Endodermal cell (in vitro differentiated cells): ENCODE data around the gene KDM2B. TPM values are rescaled to one million over a fixed set of nuclear protein-coding genes. Genes with fewer than 3 reads are reported as not detected.

ENCODE experiments used
- DNase-seq: peaks from one replicate; pipeline ENCODE4 v3.0.0-alpha.2; 2017
- H3K27ac ChIP-seq: 2 replicates; pipeline ENCODE4 v1.5.1; 2013; ENCODE audit warnings: mild to moderate bottlenecking, low read depth, low read length, moderate library complexity
- H3K27me3 ChIP-seq: 2 replicates; pipeline ENCODE4 v1.6.1; 2013; ENCODE audit warnings: mild to moderate bottlenecking, low read length, moderate library complexity; ENCODE audit not compliant: insufficient read depth, control insufficient read depth, poor library complexity, severe bottlenecking
- H3K36me3 ChIP-seq: 2 replicates; pipeline ENCODE4 v1.7.0; 2013; ENCODE audit warnings: mild to moderate bottlenecking, low read length, moderate library complexity; ENCODE audit not compliant: control insufficient read depth, insufficient read depth
- H3K4me1 ChIP-seq: one replicate; pipeline ENCODE4 v1.7.0; 2013; ENCODE audit warnings: low read length; ENCODE audit not compliant: control insufficient read depth, insufficient read depth
- H3K4me3 ChIP-seq: 2 replicates; pipeline ENCODE4 v1.5.1; 2013; ENCODE audit warnings: mild to moderate bottlenecking, low read length, moderate library complexity
- H3K9ac ChIP-seq: 2 replicates; pipeline ENCODE4 v1.6.1; 2013; ENCODE audit warnings: mild to moderate bottlenecking, low read length, moderate library complexity; ENCODE audit not compliant: poor library complexity, severe bottlenecking; ENCODE audit errors: extremely low read depth
- H3K9me3 ChIP-seq: 2 replicates; pipeline ENCODE4 v1.6.1; 2013; ENCODE audit warnings: mild to moderate bottlenecking, low read length, moderate library complexity; ENCODE audit not compliant: control insufficient read depth
- H3K27ac Mint-ChIP-seq: 2 replicates; pipeline ENCODE4 v1.8.0; 2020; ENCODE audit warnings: mixed read lengths
- H3K27me3 Mint-ChIP-seq: 2 replicates; pipeline ENCODE4 v1.8.0; 2021; ENCODE audit warnings: mild to moderate bottlenecking, mixed read lengths; ENCODE audit not compliant: insufficient read depth
- H3K36me3 Mint-ChIP-seq: 2 replicates; pipeline ENCODE4 v1.8.0; 2020; ENCODE audit warnings: low read depth, mixed read lengths
- H3K4me1 Mint-ChIP-seq: 2 replicates; pipeline ENCODE4 v1.8.0; 2020; ENCODE audit warnings: mixed read lengths
- H3K4me3 Mint-ChIP-seq: 2 replicates; pipeline ENCODE4 v1.8.0; 2020; ENCODE audit warnings: mild to moderate bottlenecking, moderate library complexity, mixed read lengths
- H3K9me3 Mint-ChIP-seq: 2 replicates; pipeline ENCODE4 v1.8.0; 2020; ENCODE audit warnings: mild to moderate bottlenecking, mixed read lengths
- WGBS, 2 experiments: methylation state at CpG; one replicate each; pipeline versions ENCODE4 v1.1.5 to v1.1.7; 2013; ENCODE audit warnings: missing lambda C conversion rate in 2 of 2, mixed read lengths in 1 of 2; ENCODE audit not compliant: insufficient coverage in 1 of 2, insufficient read length in 1 of 2; 5-methylcytosine and 5-hydroxymethylcytosine counted together
- total RNA-seq, 2 donors: library from RNA; stranded (reverse); fragmentation: NEBNext Ultra II Directional in 1 of 2; extraction: Animal tissue kit (Norgen Biotek cat#: 25700) in 1 of 2; gene quantifications; 2 replicates in 1 of 2; 3 replicates in 1 of 2; pipeline ENCODE4 v1.2.1, GENCODE V29; 2021
- TF ChIP-seq, protein P1 (sequence below): fragments of 200-600 bp; sonication (generic); conservative IDR thresholded peaks from 2 replicates; pipeline ENCODE4 v1.5.0; 2021; ENCODE audit warnings: antibody characterized with exemption, mild to moderate bottlenecking

Gene KDM2B
- total RNA-seq, 2 donors from 2014 or later, result 103 to 125 TPM

DNA sequence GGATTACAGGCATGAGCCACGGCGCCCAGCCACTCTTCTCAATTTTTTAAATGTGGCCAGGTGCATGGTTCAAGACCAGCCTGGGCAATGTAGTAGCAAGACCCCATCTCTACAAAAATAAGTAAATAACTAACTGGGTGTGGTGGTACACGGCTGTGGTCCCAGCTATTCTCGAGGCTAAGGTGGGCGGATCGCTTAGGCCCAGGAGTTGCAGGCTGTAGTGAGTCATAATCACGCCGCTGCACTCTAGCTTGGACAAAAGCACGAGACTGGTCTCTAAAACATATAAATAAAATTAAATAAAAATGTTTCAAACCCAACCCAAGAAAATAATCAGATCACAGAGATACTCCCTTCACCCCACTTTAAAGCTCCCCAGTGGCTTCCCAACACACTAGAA lies 8.9 kb downstream of the KDM2B start:
- peaks cover 74% of the 10 kb centered on the region for H3K36me3 Mint-ChIP-seq

DNA sequence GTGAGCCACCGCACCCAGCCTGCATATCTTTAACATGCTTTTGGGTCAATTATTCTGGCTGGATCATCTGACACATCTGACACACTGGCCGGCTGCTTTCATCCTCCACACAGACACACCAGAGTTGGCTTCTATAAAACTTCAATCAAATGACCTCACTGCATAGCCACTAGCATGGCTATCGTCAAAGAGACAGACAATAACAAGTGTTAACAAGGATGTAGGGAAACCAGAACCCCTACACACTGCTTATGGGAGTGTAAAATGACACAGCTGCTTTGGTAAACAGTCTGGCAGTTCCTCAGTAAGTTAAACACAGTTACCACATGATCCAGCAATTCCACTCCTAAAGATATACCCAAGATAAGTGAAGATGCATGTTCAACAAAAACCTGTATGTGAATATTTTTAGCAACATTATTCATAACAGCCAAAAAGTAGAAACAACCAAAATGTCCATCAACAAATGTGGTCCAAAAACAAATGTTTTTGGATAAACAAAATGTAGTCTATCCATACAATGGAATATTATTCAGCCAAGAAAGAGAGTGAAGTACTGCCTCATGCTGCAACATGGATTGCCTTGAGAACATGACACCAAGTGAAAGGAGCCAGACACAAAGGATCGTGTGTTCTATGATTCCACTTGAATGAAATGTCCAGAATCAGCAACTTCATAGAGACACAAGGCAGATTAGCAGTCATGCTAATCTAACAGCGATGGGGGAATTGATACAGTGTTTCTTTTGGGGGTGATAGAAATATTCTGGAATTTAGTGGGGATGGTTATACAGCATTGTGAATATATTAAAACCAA lies 10.1 kb downstream of the KDM2B start:
- Mint-ChIP-seq H3K36me3 (peaks cover 75% of the 10 kb centered on the region), H3K9me3 (no peaks in the 10 kb centered on the region), H3K4me3 (no peak overlapping the region), H3K27me3 (no peaks in the 10 kb centered on the region), H3K27ac (peak overlapping the region; percentile 4), H3K4me1 (peaks cover 11% of the 10 kb centered on the region)
- no peak overlapping the region for H3K27ac ChIP-seq
- no peak overlapping the region for H3K9ac ChIP-seq
- DNase-seq, result no peak
- 94 to 100% methylated on average over 4 to 5 of the region's 5 CpGs for WGBS, 2 experiments
- H3K4me1 ChIP-seq, result peaks cover 1% of the 10 kb centered on the region
- H3K4me3 ChIP-seq, result no peak overlapping the region
- no peaks in the 10 kb centered on the region for H3K9me3 ChIP-seq
- peaks cover 69% of the 10 kb centered on the region for H3K36me3 ChIP-seq
- TF ChIP-seq, protein P1, sequence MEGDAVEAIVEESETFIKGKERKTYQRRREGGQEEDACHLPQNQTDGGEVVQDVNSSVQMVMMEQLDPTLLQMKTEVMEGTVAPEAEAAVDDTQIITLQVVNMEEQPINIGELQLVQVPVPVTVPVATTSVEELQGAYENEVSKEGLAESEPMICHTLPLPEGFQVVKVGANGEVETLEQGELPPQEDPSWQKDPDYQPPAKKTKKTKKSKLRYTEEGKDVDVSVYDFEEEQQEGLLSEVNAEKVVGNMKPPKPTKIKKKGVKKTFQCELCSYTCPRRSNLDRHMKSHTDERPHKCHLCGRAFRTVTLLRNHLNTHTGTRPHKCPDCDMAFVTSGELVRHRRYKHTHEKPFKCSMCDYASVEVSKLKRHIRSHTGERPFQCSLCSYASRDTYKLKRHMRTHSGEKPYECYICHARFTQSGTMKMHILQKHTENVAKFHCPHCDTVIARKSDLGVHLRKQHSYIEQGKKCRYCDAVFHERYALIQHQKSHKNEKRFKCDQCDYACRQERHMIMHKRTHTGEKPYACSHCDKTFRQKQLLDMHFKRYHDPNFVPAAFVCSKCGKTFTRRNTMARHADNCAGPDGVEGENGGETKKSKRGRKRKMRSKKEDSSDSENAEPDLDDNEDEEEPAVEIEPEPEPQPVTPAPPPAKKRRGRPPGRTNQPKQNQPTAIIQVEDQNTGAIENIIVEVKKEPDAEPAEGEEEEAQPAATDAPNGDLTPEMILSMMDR, result no peak
- H3K27me3 ChIP-seq, result no peaks in the 10 kb centered on the region

More for the DNA sequence above, 8.9 kb downstream of the KDM2B start:
- H3K9ac ChIP-seq, result no peak overlapping the region
- TF ChIP-seq, protein P1, result no peak
- H3K4me3 Mint-ChIP-seq, result no peak overlapping the region
- peaks cover 72% of the 10 kb centered on the region for H3K36me3 ChIP-seq
- no peaks in the 10 kb centered on the region for H3K9me3 ChIP-seq
- no peak overlapping the region for H3K27ac Mint-ChIP-seq
- no peaks in the 10 kb centered on the region for H3K27me3 ChIP-seq
- H3K27ac ChIP-seq, result no peak overlapping the region
- no peak for DNase-seq
- no peak overlapping the region for H3K4me3 ChIP-seq
- peaks cover 9% of the 10 kb centered on the region for H3K4me1 ChIP-seq
- H3K9me3 Mint-ChIP-seq, result no peaks in the 10 kb centered on the region
- peaks cover 24% of the 10 kb centered on the region for H3K4me1 Mint-ChIP-seq
- no peaks in the 10 kb centered on the region for H3K27me3 Mint-ChIP-seq
- 91 to 97% methylated on average over 6 to 9 of the region's 9 CpGs for WGBS, 2 experiments

DNA sequence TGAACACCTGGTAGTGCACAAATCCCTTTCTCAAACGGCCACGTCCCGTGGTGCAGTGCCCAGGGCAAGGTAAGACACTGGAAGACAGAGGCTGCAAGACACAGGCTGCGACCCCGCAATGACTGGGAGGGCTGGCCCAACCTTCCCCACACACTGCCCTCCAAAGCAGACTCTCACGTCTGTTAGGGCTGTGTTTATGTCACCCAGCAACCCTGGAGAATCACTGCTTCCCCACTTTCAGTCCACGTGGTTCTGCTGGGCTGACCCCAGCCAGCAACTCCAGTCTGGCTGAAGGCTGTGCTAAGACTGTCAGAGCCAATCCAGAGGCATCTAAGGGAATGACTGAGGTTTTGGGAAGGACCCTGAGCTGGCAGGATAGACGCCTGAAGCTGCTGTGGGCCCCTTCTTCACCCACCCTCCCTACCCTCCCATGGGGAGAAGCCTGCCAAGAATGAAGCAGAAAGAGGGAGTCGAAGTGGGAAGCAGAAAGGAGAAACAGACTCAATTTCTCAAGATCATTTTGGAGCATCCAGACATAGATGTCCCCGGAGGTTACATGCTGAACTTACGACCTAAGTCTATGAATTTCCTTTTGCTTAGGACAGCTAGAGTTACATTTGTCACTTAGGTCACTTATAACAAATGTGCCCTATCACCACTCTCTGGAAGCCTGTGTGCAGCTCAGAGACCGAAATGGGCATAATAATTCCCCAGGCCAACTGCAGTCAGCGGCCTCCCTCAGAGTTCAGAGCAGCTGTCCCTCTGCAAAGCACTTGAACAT lies 11.7 kb downstream of the KDM2B start:
- Mint-ChIP-seq H3K4me3 (no peak overlapping the region), H3K27ac (peak overlapping the region; percentile 66), H3K27me3 (no peaks in the 10 kb centered on the region), H3K4me1 (peaks cover 4% of the 10 kb centered on the region), H3K9me3 (no peaks in the 10 kb centered on the region), H3K36me3 (peaks cover 69% of the 10 kb centered on the region)
- DNase-seq, result peak; percentile 70
- Histone ChIP-seq H3K27ac (no peak overlapping the region), H3K9ac (no peak overlapping the region), H3K9me3 (no peaks in the 10 kb centered on the region), H3K4me1 (no peaks in the 10 kb centered on the region), H3K27me3 (no peaks in the 10 kb centered on the region), H3K4me3 (no peak overlapping the region), H3K36me3 (peaks cover 65% of the 10 kb centered on the region)
- TF ChIP-seq, protein P1, result peak; percentile 13
- WGBS, 2 experiments, result 90 to 92% methylated on average over 7 to 12 of the region's 13 CpGs
